GM12892 (cell line): Measurements from ENCODE around the gene ONECUT1.

Experiments used
- DNase-seq: peaks from one replicate; pipeline ENCODE4 v3.0.0; 2011; ENCODE audit not compliant: insufficient read length
- FAIRE-seq: peaks from 2 replicates; lab custom pipeline; 2011; peaks lifted over from hg19 to GRCh38; lab: Jason Lieb, UNC
- POLR2A ChIP-seq: IDR thresholded peaks from 2 replicates; pipeline ENCODE4 v1.6.1; 2011; ENCODE audit warnings: low read depth, low read length, control low read depth
- POLR2AphosphoS5 ChIP-seq: IDR thresholded peaks from 2 replicates; pipeline ENCODE4 v1.6.1; 2011; ENCODE audit warnings: low read depth, low read length, control low read depth
- TAF1 ChIP-seq: IDR thresholded peaks from 2 replicates; pipeline ENCODE4 v1.6.1; 2011; ENCODE audit warnings: low read depth, mild to moderate bottlenecking, control low read depth, low read length, borderline replicate concordance

Gene ONECUT1

GRCh38 chr15:52803467-52804306 is 13.6 kb upstream of the ONECUT1 start:
- no peak for FAIRE-seq
- DNase-seq: no peak

GRCh38 chr15:52803108-52803466 is 13.0 kb upstream of the ONECUT1 start:
- no peak for DNase-seq
- TF ChIP-seq POLR2A: no peak
- no peak for TF ChIP-seq POLR2AphosphoS5
- FAIRE-seq: no peak

More at GRCh38 chr15:52803467-52804306, 13.6 kb upstream of the ONECUT1 start:
- no peak for TF ChIP-seq POLR2AphosphoS5
- TF ChIP-seq POLR2A: no peak
- TF ChIP-seq TAF1: no peak

- TF ChIP-seq POLR2A (no peak), TAF1 (no peak), POLR2AphosphoS5 (no peak)
- no peak for DNase-seq
- no peak for FAIRE-seq
Observed at GRCh38 chr15:52802110-52802509, 12.0 kb upstream of the ONECUT1 start.

- TF ChIP-seq TAF1: no peak
- no peak for TF ChIP-seq POLR2A
- TF ChIP-seq POLR2AphosphoS5: no peak
- FAIRE-seq (no peak), DNase-seq (no peak)
Observed at GRCh38 chr15:52801748-52802085, 11.6 kb upstream of the ONECUT1 start.

GRCh38 chr15:52800828-52801747 is 11.0 kb upstream of the ONECUT1 start:
- DNase-seq: no peak
- FAIRE-seq: no peak
- no peak for TF ChIP-seq POLR2A
- no peak for TF ChIP-seq TAF1
- no peak for TF ChIP-seq POLR2AphosphoS5

- no peak for FAIRE-seq
- no peak for TF ChIP-seq TAF1
- no peak for TF ChIP-seq POLR2A
- TF ChIP-seq POLR2AphosphoS5: no peak
- DNase-seq: no peak
Observed at GRCh38 chr15:52799145-52799811, 9.1 kb upstream of the ONECUT1 start.

GRCh38 chr15:52798529-52799101 is 8.5 kb upstream of the ONECUT1 start:
- DNase-seq (no peak), FAIRE-seq (no peak)
- TF ChIP-seq POLR2AphosphoS5: no peak
- no peak for TF ChIP-seq POLR2A
- TF ChIP-seq TAF1: no peak

GRCh38 chr15:52797625-52798501 is 7.7 kb upstream of the ONECUT1 start:
- FAIRE-seq (no peak), DNase-seq (no peak)
- TF ChIP-seq POLR2A (no peak), POLR2AphosphoS5 (no peak), TAF1 (no peak)

- TF ChIP-seq TAF1: no peak
- TF ChIP-seq POLR2A: no peak
- TF ChIP-seq POLR2AphosphoS5: no peak
- FAIRE-seq (no peak), DNase-seq (no peak)
Observed at GRCh38 chr15:52796753-52797520, 6.8 kb upstream of the ONECUT1 start.

- FAIRE-seq (no peak), DNase-seq (no peak)
- TF ChIP-seq POLR2A (no peak), TAF1 (no peak), POLR2AphosphoS5 (no peak)
Observed at GRCh38 chr15:52796228-52796521, 6.0 kb upstream of the ONECUT1 start.
